PC-9 (cell line): ENCODE measurements around the gene SMTNL2. TPM values are rescaled to one million over a fixed set of nuclear protein-coding genes. Genes with fewer than 3 reads are reported as not detected.
"Not testable (repeated sequence)": the region's sequence is repeated elsewhere in the genome, so short reads cannot be mapped to it uniquely, and the experiment has no call there.

Source experiments
- BruUV-seq: library from RNA; stranded (reverse); fragments of 400-500 nt; replicated peaks from 2 replicates; lab custom pipeline; 2021; lab: Mats Ljungman, UMichigan
- CTCF ChIA-PET: fragments of 300-600 bp; sonication (Branson Sonifier 250); formaldehyde crosslinking; loops from one replicate; lab custom pipeline; 2022; ENCODE audit warnings: antibody characterized with exemption; lab: Charles Lee
- POLR2A ChIA-PET: fragments of 300-600 bp; sonication (Branson Sonifier 250); formaldehyde crosslinking; loops from one replicate; lab custom pipeline; 2022; ENCODE audit warnings: antibody characterized with exemption; ENCODE audit not compliant: unreplicated experiment; lab: Charles Lee
- DNase-seq, 2 experiments: peaks; one replicate each; pipeline versions ENCODE4 v3.0.0 to v3.0.0-alpha.2; 2015 to 2022; ENCODE audit warnings: mixed read lengths in 1 of 2
- H2AFZ ChIP-seq: fragments of 200-600 bp; sonication (generic); 2 replicates; pipeline ENCODE4 v1.8.1; 2017; ENCODE audit warnings: antibody characterized with exemption
- H3F3A ChIP-seq: fragments of 200-600 bp; sonication (generic); 2 replicates; pipeline ENCODE4 v1.8.1; 2017; ENCODE audit warnings: antibody characterized with exemption, mild to moderate bottlenecking, low read depth; ENCODE audit not compliant: insufficient read depth
- H3K27ac ChIP-seq: fragments of 200-600 bp; sonication (generic); 2 replicates; pipeline ENCODE4 v1.6.1; 2016; ENCODE audit warnings: mixed run types
- H3K27me3 ChIP-seq: fragments of 200-600 bp; sonication (generic); 2 replicates; pipeline ENCODE4 v1.6.1; 2016; ENCODE audit warnings: low read depth, mixed run types; ENCODE audit not compliant: insufficient read depth
- H3K36me3 ChIP-seq: fragments of 200-600 bp; sonication (generic); 2 replicates; pipeline ENCODE4 v1.6.1; 2016; ENCODE audit warnings: low read depth, mixed run types
- H3K4me1 ChIP-seq: fragments of 200-600 bp; sonication (generic); replicated peaks from 2 replicates; pipeline ENCODE4 v1.6.1; 2016; ENCODE audit warnings: mixed run types; ENCODE audit not compliant: insufficient read depth
- H3K4me2 ChIP-seq: fragments of 200-600 bp; sonication (generic); 2 replicates; pipeline ENCODE4 v1.6.1; 2017; ENCODE audit warnings: mixed run types
- H3K4me3 ChIP-seq: fragments of 200-600 bp; sonication (generic); 2 replicates; pipeline ENCODE4 v1.6.1; 2016; ENCODE audit warnings: mixed run types
- H3K79me2 ChIP-seq: fragments of 200-600 bp; sonication (generic); 2 replicates; pipeline ENCODE4 v1.6.1; 2017; ENCODE audit warnings: low read depth, mixed run types
- H3K9me2 ChIP-seq: fragments of 200-600 bp; sonication (generic); 2 replicates; pipeline ENCODE4 v1.8.1; 2017; ENCODE audit warnings: mild to moderate bottlenecking; ENCODE audit not compliant: insufficient read depth
- H3K9me3 ChIP-seq: fragments of 200-600 bp; sonication (generic); 2 replicates; pipeline ENCODE4 v1.8.1; 2016; ENCODE audit warnings: low read depth; ENCODE audit not compliant: insufficient read depth
- H4K20me1 ChIP-seq: fragments of 200-600 bp; sonication (generic); 2 replicates; pipeline ENCODE4 v1.8.1; 2017; ENCODE audit not compliant: insufficient read depth
- CTCF ChIP-seq: fragments of 200-600 bp; sonication (generic); conservative IDR thresholded peaks from 2 replicates; pipeline ENCODE4 v1.6.1; 2017; ENCODE audit warnings: mixed run types, antibody characterized with exemption, mild to moderate bottlenecking, moderate library complexity
- EZH2 ChIP-seq: fragments of 200-600 bp; sonication (generic); IDR thresholded peaks from 2 replicates; pipeline ENCODE4 v1.8.0; 2017; ENCODE audit warnings: antibody characterized with exemption, low read depth
- intact Hi-C: fragments of 100-400 bp; cut with micrococcal nuclease; formaldehyde crosslinking; loops from one replicate; pipeline ENCODE4 v1.10.0; 2022; ENCODE audit not compliant: unreplicated experiment
- total RNA-seq: library from RNA; stranded (reverse); gene quantifications from 2 replicates; pipeline ENCODE4 v1.2.3, GENCODE V29; 2021

SMTNL2 gene
- total RNA-seq, 1 experiment from 2014 or later = not detected

GRCh38 chr17:4576161-4576558 lies 8.2 kb upstream of the SMTNL2 start:
- ChIA-PET CTCF (no interaction called here), POLR2A (interaction anchor here (0.6 kb wide), 1 partner anchor 63 kb away, joined by 6 read pairs; no protein-coding TSS in a partner anchor)
- intact Hi-C loops = no loop called here

GRCh38 chr17:4576729-4577322 lies 7.5 kb upstream of the SMTNL2 start:
- Histone ChIP-seq H3K79me2 (no peaks in the 10 kb centered on the region), H3K36me3 (no peaks in the 10 kb centered on the region), H4K20me1 (no peaks in the 10 kb centered on the region; the same call in 1 of the 2 replicates), H3K9me2 (no peaks in the 10 kb centered on the region), H3K4me1 (no peaks in the 10 kb centered on the region), H2AFZ (no peak overlapping the region), H3K27me3 (0 out of 2 replicates have a peak, but pooled peaks cover 4% of the 10 kb centered on the region), H3K4me3 (no peak overlapping the region), H3F3A (no peaks in the 10 kb centered on the region), H3K27ac (no peak overlapping the region), H3K9me3 (no peaks in the 10 kb centered on the region), H3K4me2 (no peak overlapping the region)
- no peak for DNase-seq
- intact Hi-C loops = no loop called here
- no TSS peak for BruUV-seq
- CTCF ChIA-PET = no interaction called here
- POLR2A ChIA-PET = interaction anchor here (0.6 kb wide), 1 partner anchor 56 kb away, joined by 3 read pairs; no protein-coding TSS in a partner anchor
- TF ChIP-seq EZH2 (no peak), CTCF (no peak)

More at GRCh38 chr17:4576161-4576558, 8.2 kb upstream of the SMTNL2 start:
- no peaks in the 10 kb centered on the region for H3K9me2 ChIP-seq
- no peak overlapping the region for H3K4me3 ChIP-seq
- no TSS peak for BruUV-seq
- H2AFZ ChIP-seq = no peak overlapping the region
- no peaks in the 10 kb centered on the region for H3F3A ChIP-seq
- H3K4me2 ChIP-seq = no peak overlapping the region
- DNase-seq = no peak
- 0 out of 2 replicates have a peak, but pooled peaks cover 4% of the 10 kb centered on the region for H3K27me3 ChIP-seq
- no peaks in the 10 kb centered on the region for H3K9me3 ChIP-seq
- no peaks in the 10 kb centered on the region for H3K79me2 ChIP-seq
- no peaks in the 10 kb centered on the region for H3K4me1 ChIP-seq
- H4K20me1 ChIP-seq = no peaks in the 10 kb centered on the region; the same call in 1 of the 2 replicates
- H3K36me3 ChIP-seq = no peaks in the 10 kb centered on the region
- H3K27ac ChIP-seq = no peak overlapping the region
- no peak for TF ChIP-seq CTCF
- TF ChIP-seq EZH2 = no peak

GRCh38 chr17:4577386-4577993 lies 6.8 kb upstream of the SMTNL2 start:
- Histone ChIP-seq H3K36me3 (no peaks in the 10 kb centered on the region), H2AFZ (no peak overlapping the region), H3K9me2 (no peaks in the 10 kb centered on the region), H4K20me1 (no peaks in the 10 kb centered on the region; the same call in 1 of the 2 replicates), H3F3A (no peaks in the 10 kb centered on the region), H3K4me2 (no peak overlapping the region), H3K27ac (no peak overlapping the region), H3K27me3 (peaks cover 8% of the 10 kb centered on the region), H3K9me3 (no peaks in the 10 kb centered on the region), H3K4me3 (no peak overlapping the region), H3K4me1 (no peaks in the 10 kb centered on the region), H3K79me2 (no peaks in the 10 kb centered on the region)
- CTCF ChIA-PET = interaction anchor here (0.7 kb wide), 1 partner anchor 22 kb away, joined by 4 read pairs; no protein-coding TSS in a partner anchor
- TF ChIP-seq EZH2 (no peak), CTCF (no peak)
- no TSS peak for BruUV-seq
- intact Hi-C loops = no loop called here
- DNase-seq = no peak
- POLR2A ChIA-PET = interaction anchor here (0.6 kb wide), 1 partner anchor 23 kb away, joined by 8 read pairs; no protein-coding TSS in a partner anchor

- H4K20me1 ChIP-seq, DNase-seq, H3K79me2 ChIP-seq, H3K27ac ChIP-seq, H3K4me2 ChIP-seq, H3K36me3 ChIP-seq, H3K9me3 ChIP-seq, H3K4me3 ChIP-seq, BruUV-seq, H3K9me2 ChIP-seq, H3K4me1 ChIP-seq, H2AFZ ChIP-seq, H3F3A ChIP-seq, intact Hi-C loops: not testable (repeated sequence)
- peaks cover 16% of the 10 kb centered on the region for H3K27me3 ChIP-seq
- ChIA-PET CTCF (interaction anchor here (0.7 kb wide), 1 partner anchor 23 kb away, joined by 4 read pairs; no protein-coding TSS in a partner anchor), POLR2A (interaction anchor here (0.6 kb wide), 1 partner anchor 22 kb away, joined by 8 read pairs; no protein-coding TSS in a partner anchor)
These were observed 6.0 kb upstream of the SMTNL2 start for GRCh38 chr17:4578349-4578748.
